GM18499 (cell line): ENCODE data around the gene PLEKHH1.
A peak's percentile ranks its signal among the peaks of the same experiment; 100 is the strongest.
"Not testable (repeated sequence)": the region's sequence is repeated elsewhere in the genome, so short reads cannot be mapped to it uniquely, and the experiment has no call there.

Experiments used
- ATAC-seq: cut with Tn5 transposase; IDR thresholded peaks from one replicate; pipeline ENCODE4 v1.9.1; 2021; ENCODE audit warnings: moderate number of reproducible peaks; ENCODE audit not compliant: insufficient read depth, unreplicated experiment

PLEKHH1 gene

DNA sequence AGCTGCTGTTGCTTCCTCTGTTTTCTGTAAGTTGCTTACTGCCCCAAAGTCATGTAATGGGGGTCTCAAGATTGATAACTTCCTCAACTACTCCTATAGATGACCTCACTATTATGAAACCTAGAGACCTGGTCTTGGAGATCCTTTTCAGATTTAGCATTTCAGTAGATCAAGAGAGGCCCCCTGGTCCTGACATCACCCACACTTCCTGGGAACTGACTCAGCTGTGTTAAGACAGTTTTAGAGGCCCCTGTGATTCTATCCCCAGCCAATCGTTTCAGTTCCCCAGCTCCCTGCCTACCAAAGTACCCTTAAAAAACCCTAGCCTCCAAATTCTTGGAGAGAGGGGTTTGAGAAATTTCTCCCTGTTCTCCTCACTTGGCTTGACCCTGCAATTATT, 77.4 kb downstream of the PLEKHH1 start:
- ATAC-seq, result no peak

DNA sequence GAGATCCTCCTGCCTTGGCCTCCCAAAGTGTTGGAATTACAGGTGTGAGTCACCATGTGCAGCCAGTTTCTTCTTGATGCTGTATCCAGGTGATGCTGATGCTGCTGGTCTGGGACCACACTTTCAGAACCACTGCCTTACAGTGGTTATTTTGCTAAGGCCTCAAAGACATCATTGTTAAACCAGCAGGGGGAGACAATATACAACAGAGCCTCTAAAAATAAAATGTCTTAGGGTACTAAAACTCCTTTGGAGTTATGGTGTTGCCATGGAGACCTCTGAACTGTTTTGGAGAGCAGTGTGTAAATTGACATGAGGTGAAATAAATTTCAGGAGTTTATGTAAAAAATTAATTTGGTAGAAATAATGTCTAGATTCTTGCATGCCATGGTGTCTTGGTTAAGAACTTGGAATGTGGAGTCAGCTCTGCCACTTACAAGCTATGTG, 85.5 kb downstream of the PLEKHH1 start:
- no peak for ATAC-seq

DNA sequence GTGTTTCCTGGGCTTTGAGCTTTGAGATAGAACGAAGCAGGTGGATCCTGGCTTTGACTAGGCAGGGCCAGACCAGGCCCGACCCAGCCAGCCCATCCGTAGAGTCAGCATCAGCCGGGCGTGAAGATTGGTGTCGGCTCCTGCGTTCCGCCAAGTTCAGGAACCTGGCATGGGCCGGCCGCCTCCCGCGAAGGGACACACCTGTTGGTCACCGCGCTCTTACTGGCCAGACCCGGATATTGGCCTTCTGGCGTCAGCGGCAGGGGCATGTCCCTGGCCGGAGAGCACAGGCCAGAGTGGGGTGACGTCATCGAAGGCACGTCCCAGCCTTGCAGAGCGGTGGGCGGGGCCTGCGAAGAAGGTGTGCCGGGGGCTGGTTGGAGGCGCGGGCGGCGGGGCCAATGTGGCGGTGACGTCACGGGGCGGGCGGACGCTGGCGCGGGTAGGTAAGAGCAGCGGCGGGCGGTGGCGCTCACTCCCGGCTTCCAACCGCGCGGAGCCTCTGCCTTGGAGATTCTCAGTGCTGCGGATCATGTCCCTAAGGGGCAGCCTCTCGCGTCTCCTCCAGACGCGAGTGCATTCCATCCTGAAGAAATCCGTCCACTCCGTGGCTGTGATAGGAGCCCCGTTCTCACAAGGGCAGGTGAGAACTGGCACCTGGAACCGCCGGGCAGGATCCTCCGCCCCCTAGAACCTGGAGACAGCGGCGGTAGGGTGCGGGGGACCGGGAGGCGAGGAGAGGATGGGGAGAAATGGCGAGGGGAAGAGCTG, 86.5 kb downstream of the PLEKHH1 start, which contains the start of gene ARG2:
Gene ARG2, plus strand, starts transcription at position 475 of the 771 bp plus-strand sequence. Its CDS starts 58 bp downstream, at position 533.
- ATAC-seq, result peak; percentile 51

DNA sequence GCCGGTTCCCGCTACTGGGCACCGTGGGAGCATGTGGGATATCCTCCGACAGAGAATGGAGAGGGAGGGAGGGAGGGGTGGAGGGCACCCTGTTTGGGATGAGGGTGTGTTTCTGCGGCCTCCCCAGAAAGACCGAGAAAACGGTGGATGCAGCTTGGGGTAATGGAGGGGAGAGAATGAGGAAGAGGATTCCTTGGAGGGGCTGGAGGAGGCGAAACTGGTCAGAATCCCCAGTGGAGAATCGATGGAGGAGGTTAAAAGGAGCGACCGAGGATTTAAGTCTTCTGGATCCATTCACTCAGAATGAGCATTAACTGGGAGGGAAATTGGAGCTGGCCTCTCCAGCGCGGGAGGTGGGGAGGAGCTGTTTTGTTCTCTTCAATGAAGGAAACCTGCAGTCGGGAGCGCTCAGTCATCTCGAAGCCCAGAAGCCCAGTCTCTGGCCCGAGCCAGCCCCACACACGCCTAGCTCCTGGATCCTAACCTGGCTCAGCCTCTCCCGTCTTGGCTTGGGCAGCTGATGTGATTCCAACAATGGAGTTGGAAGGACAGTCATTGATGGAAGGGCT, 87.2 kb downstream of the PLEKHH1 start:
- no peak for ATAC-seq

DNA sequence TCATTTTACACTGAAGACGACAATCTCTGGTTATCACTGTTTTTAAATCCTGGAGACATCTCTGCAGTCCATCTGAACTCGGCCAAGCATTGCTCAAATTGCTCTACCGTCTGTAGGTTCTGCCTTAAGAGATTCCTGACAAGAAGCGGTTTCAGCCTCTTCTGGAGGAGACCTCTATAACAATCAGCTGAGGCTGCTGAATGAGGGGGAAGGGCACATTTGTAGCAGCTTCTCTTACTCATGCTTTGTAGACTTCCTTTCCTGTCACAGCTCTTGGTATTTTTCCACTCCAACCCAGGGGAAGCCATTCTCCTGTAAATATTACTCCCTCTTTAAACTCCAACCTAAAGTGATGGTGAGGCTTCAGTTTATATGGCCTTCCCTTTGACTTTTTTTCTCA, 89.6 kb downstream of the PLEKHH1 start:
- ATAC-seq, result no peak

DNA sequence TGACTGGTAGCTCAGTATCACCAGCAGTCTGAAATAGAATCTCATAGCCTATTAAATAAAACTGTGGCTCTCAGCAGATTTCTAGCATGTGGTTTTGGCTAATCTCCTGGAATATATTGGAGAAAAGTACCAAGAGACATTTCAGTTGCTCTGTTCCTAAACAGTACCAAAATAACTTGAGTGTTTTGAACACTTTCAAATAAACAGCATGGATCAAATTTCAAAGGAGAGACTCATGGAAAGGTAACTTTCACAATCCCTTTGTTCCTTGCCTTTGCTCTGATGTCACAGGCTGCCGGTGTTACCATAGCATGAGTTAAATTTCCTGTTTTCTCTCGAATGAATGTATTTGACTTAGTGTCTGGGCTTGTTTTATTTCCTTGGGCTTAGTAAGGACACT, 90.0 kb downstream of the PLEKHH1 start:
- ATAC-seq, result no peak

DNA sequence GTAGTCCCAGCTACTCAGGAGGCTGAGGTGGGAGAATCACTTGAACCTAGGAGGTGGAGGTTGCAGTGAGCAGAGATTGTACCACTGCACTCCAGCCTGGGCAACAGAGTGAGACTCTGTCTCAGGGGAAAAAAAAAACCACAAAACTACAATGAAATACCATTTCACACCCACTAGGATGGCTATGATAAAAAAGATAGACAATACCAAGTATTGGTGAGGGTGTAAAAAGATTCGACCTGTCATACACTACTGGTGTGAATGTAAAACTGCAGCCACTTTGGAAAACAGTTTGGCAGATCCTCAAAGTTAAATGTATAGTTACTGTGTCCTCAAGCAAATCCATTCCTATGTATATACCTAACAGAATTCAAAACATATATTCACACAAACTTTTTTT, 93.0 kb downstream of the PLEKHH1 start:
- ATAC-seq, result not testable (repeated sequence)

DNA sequence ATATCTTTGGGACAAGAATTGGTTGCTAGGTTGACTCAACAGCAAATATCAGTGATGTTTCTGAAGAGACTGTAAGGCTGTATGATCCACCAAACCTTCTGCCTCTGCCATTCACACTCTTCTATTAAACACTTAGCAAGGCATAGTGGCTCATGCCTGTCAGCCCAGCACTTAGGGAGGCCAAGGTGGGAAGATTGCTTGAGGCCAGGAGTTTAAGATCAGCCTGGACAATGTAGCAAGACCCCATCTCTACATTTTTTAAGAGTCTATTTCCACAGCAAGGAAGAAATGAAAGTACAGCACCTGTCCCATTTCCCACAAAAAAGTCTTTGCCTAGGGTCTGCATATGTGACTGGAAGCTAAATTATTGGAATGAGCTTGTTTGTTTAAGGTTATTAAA, 94.4 kb downstream of the PLEKHH1 start:
- no peak for ATAC-seq

DNA sequence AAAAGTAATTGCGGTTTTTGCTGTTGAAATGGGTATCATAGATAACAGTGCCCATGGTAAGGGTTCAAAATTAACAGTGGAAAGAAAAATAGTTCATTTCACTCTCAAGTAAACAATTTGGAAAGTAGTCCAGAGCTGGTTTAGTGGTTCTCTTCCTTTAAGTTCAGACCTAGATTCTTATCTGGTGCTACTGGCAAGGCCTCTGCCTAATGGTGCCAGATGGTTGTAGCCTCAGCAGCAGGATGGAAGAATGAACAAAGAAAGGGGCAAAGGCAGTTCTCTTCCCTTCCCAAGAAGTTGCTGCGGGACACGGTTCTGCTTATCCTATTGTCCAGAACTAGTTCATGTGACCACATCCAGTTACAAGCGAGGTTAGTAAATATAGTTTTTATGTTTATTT, 97.1 kb downstream of the PLEKHH1 start:
- ATAC-seq, result no peak

DNA sequence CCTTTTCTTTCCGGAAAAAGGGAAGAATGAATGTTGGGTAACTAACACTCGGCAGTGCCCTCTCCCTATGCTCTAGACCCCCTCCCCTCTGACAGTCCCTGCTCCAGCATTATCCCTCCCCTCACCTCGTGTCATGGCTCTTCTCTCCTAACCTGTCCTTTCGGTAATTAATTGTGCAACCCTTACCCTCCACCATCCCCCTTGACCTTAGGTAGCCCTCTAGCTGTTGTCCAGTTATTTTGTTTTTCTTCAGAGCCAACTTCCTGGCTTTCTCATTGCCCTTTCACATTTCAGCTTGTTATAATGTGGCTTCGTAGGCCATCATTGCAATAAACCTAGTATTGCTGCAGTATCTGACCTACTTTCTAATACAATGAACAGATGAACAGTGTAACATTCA, 97.8 kb downstream of the PLEKHH1 start:
- ATAC-seq, result no peak

DNA sequence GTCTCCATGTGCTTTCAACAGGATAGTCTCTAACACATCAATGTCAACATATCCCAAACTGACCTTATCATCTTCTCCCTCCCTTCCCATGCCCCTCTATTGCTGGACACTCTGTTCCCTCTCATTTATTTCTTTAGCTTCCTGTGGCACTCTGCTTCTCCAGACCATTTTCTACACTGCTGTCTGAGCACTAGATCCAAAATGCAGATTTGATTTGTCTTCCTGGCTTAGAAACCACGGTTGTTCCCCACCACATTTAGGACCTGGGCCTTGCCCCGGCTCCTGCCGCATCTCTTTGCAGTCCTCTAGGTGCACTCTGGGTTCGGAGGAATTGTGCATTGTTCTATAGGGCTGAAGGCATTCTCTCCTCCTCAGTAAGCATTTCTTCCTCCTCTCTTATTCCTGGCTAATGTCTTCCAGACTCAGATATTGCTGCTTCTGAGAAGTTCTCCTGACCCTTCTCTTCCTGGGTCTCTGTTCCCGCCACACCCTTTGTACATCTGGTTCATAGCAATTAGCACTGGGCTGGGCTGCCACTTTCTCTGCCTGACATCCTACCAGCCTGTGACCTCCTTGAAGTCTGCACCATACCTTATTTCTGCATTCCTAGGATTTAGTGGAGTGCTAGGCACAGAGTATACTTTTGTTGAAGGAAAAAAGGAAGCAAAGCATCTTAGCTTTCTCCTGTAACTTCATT, 100.5 kb downstream of the PLEKHH1 start:
- ATAC-seq, result no peak

DNA sequence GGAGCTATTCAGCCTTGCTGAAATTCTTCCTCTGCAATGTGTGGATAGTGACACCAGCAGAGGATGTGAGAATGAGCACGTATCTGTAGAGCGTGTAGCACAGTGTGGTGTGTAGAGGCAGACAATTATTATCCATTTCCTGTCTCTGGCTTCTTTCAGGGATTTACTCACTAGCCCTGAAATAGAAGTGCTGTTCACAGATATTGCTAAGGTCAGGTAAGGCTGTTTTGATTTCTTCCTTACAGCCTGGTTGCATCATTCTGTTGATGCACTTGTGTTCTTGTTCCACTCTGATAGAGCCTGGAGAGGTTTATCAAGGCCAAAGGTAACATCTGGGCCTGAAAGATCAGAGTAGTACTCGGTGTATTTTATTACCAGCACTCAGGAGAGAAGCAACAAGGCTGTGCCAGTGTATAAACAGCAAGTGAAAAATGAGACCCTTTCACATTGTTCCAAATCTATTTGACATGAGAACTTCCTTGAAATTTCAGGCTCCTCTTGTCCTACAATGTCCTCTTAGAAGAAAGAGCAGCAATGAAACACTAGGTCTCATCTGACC, 103.3 kb downstream of the PLEKHH1 start:
- no peak for ATAC-seq

DNA sequence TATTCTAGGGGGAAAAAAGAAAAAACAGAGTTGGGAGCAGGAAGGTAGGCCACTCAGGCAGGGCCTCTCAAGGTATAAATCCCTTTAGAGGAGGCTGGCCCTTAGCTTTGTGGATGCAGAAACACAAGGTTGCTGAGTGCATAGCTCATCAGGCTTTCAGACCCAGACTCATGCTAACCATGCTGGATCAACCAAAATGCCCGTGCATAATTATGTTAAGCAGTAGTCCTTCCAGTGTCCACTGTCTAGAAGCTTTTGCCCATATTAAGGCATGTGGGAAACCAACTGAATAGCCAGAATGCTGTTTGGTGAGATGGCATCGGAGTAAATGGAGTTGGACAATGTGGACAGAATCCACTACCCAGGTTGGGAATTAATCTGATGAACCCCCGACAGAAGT, 105.6 kb downstream of the PLEKHH1 start:
- no peak for ATAC-seq
